ENCODE data around the gene OR7A5. TPM values are rescaled to one million over a fixed set of nuclear protein-coding genes. Genes with fewer than 3 reads are reported as not detected.

Gene OR7A5
- total and polyA plus RNA-seq, 2 donors from 2014 or later, result not detected

- Histone ChIP-seq H3K36me3 (ENCODE audit: control insufficient read depth in 2 of 3, insufficient read depth in 3 of 3, low read length in 3 of 3) (no peaks in the 10 kb centered on the region), H3K9me3 (ENCODE audit: control insufficient read depth in 2 of 3, insufficient read depth in 1 of 3, low read length in 3 of 3) (no peaks in the 10 kb centered on the region), H3K9ac (ENCODE audit: low read length in 3 of 3) (no peak overlapping the region), H3K4me1 (ENCODE audit: control insufficient read depth in 2 of 3, insufficient read depth in 2 of 3, low read depth in 1 of 3, low read length in 3 of 3) (no peaks in the 10 kb centered on the region), H3K27me3 (ENCODE audit: control insufficient read depth, insufficient read depth, low read length) (no peaks in the 10 kb centered on the region), H3K4me3 (ENCODE audit: low read length in 3 of 3) (no peak overlapping the region), H3K27ac (ENCODE audit: low read depth in 2 of 2, low read length in 2 of 2) (no peak overlapping the region)
- TF ChIP-seq, protein P1, sequence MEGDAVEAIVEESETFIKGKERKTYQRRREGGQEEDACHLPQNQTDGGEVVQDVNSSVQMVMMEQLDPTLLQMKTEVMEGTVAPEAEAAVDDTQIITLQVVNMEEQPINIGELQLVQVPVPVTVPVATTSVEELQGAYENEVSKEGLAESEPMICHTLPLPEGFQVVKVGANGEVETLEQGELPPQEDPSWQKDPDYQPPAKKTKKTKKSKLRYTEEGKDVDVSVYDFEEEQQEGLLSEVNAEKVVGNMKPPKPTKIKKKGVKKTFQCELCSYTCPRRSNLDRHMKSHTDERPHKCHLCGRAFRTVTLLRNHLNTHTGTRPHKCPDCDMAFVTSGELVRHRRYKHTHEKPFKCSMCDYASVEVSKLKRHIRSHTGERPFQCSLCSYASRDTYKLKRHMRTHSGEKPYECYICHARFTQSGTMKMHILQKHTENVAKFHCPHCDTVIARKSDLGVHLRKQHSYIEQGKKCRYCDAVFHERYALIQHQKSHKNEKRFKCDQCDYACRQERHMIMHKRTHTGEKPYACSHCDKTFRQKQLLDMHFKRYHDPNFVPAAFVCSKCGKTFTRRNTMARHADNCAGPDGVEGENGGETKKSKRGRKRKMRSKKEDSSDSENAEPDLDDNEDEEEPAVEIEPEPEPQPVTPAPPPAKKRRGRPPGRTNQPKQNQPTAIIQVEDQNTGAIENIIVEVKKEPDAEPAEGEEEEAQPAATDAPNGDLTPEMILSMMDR (IDR thresholded peaks at IDR 0.05; ENCODE audit: borderline replicate concordance, extremely low read depth, insufficient read depth), result no peak
- intact Hi-C loops (cut with DNase I), result no loop called here
- DNase-seq (no peak), FAIRE-seq (no peak)
These were observed 2.4 kb upstream of the OR7A5 start for GRCh38 chr19:14837391-14837790.

DNA sequence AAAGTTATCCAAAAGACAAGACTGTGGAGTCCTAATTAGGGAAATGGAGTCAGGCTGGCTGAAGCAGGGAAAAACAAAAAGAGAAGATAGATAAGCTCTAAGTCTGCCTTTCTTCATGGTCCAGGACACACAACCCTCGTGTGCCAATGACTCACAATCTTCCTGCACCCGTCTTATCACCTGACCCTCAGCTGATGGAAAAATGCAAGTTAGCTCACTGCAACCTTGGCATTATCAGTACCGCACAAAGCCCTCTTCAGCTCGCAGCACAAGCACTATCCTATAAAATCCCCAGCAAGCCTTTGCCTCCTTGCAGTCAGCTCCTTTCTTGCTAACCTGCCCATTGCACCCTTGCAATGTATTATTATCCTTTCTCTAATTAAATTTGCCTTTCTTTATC lies 4.3 kb downstream of the OR7A5 start:
- FAIRE-seq, result no peak
- H3K4me1 ChIP-seq (ENCODE audit: control insufficient read depth in 2 of 3, insufficient read depth in 2 of 3, low read depth in 1 of 3, low read length in 3 of 3), result no peaks in the 10 kb centered on the region
- H3K4me3 ChIP-seq (ENCODE audit: low read length in 3 of 3), result no peak overlapping the region
- H3K9ac ChIP-seq (ENCODE audit: low read length in 3 of 3), result no peak overlapping the region
- no peak overlapping the region for H3K27ac ChIP-seq (ENCODE audit: low read depth in 2 of 2, low read length in 2 of 2)
- H3K9me3 ChIP-seq (ENCODE audit: control insufficient read depth in 2 of 3, insufficient read depth in 1 of 3, low read length in 3 of 3), result peaks cover 0 to 2% (median 0%) of the 10 kb centered on the region in 3 donors
- H3K27me3 ChIP-seq (ENCODE audit: control insufficient read depth, insufficient read depth, low read length), result no peaks in the 10 kb centered on the region
- TF ChIP-seq, protein P1 (IDR thresholded peaks at IDR 0.05; ENCODE audit: borderline replicate concordance, extremely low read depth, insufficient read depth), result no peak
- no peaks in the 10 kb centered on the region for H3K36me3 ChIP-seq (ENCODE audit: control insufficient read depth in 2 of 3, insufficient read depth in 3 of 3, low read length in 3 of 3)
- intact Hi-C loops (cut with DNase I), result no loop called here
- DNase-seq, result no peak

GRCh38 chr19:14826006-14826405 lies 9.0 kb downstream of the OR7A5 start:
- no peaks in the 10 kb centered on the region for H3K27me3 ChIP-seq (ENCODE audit: control insufficient read depth, insufficient read depth, low read length)
- intact Hi-C loops (cut with DNase I), result no loop called here
- TF ChIP-seq, protein P1 (IDR thresholded peaks at IDR 0.05; ENCODE audit: borderline replicate concordance, extremely low read depth, insufficient read depth), result no peak
- FAIRE-seq (no peak), DNase-seq (no peak)
- no peaks in the 10 kb centered on the region for H3K36me3 ChIP-seq (ENCODE audit: control insufficient read depth in 2 of 3, insufficient read depth in 3 of 3, low read length in 3 of 3)
- H3K27ac ChIP-seq (ENCODE audit: low read depth in 2 of 2, low read length in 2 of 2), result no peak overlapping the region
- H3K9me3 ChIP-seq (ENCODE audit: control insufficient read depth in 2 of 3, insufficient read depth in 1 of 3, low read length in 3 of 3), result peaks cover 0 to 4% (median 0%) of the 10 kb centered on the region in 3 donors
- H3K9ac ChIP-seq (ENCODE audit: low read length in 3 of 3), result no peak overlapping the region
- H3K4me3 ChIP-seq (ENCODE audit: low read length in 3 of 3), result no peak overlapping the region
- no peaks in the 10 kb centered on the region for H3K4me1 ChIP-seq (ENCODE audit: control insufficient read depth in 2 of 3, insufficient read depth in 2 of 3, low read depth in 1 of 3, low read length in 3 of 3)

DNA sequence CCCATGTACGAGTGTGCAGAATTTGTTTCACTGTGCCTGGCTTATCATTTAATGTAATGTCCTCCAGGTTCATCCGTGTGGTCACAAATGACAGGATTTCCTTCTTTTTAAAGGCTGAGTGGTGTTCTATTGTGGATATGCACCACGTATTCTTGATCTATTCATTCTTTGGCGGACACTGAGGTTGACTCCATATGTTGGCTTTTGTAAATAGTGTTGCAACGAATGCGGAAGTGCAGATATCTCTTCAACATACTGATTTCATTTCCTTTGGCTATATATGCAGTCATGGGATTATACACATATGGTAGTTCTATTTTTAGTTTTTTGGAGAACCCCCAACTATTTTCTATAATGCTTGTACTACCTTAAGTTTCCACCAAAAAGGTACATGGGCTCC lies 13.0 kb downstream of the OR7A5 start:
- H3K36me3 ChIP-seq (ENCODE audit: control insufficient read depth in 2 of 3, insufficient read depth in 3 of 3, low read length in 3 of 3), result no peaks in the 10 kb centered on the region
- intact Hi-C loops (cut with DNase I), result no loop called here
- FAIRE-seq, result no peak
- H3K4me1 ChIP-seq (ENCODE audit: control insufficient read depth in 2 of 3, insufficient read depth in 2 of 3, low read depth in 1 of 3, low read length in 3 of 3), result no peaks in the 10 kb centered on the region
- TF ChIP-seq, protein P1 (IDR thresholded peaks at IDR 0.05; ENCODE audit: borderline replicate concordance, extremely low read depth, insufficient read depth), result no peak
- H3K4me3 ChIP-seq (ENCODE audit: low read length in 3 of 3), result no peak overlapping the region
- H3K27ac ChIP-seq (ENCODE audit: low read depth in 2 of 2, low read length in 2 of 2), result no peak overlapping the region
- DNase-seq, result no peak
- H3K27me3 ChIP-seq (ENCODE audit: control insufficient read depth, insufficient read depth, low read length), result no peaks in the 10 kb centered on the region
- no peak overlapping the region for H3K9ac ChIP-seq (ENCODE audit: low read length in 3 of 3)
- peaks cover 0 to 4% (median 0%) of the 10 kb centered on the region in 3 donors for H3K9me3 ChIP-seq (ENCODE audit: control insufficient read depth in 2 of 3, insufficient read depth in 1 of 3, low read length in 3 of 3)
